T-helper 2 cell (primary cell): ENCODE data around the gene AEN.

ENCODE experiments used
- DNase-seq, 5 experiments: peaks; one replicate each; pipeline versions ENCODE4 v3.0.0 to v3.0.0-alpha.2; 2012 to 2022

Gene AEN

DNA sequence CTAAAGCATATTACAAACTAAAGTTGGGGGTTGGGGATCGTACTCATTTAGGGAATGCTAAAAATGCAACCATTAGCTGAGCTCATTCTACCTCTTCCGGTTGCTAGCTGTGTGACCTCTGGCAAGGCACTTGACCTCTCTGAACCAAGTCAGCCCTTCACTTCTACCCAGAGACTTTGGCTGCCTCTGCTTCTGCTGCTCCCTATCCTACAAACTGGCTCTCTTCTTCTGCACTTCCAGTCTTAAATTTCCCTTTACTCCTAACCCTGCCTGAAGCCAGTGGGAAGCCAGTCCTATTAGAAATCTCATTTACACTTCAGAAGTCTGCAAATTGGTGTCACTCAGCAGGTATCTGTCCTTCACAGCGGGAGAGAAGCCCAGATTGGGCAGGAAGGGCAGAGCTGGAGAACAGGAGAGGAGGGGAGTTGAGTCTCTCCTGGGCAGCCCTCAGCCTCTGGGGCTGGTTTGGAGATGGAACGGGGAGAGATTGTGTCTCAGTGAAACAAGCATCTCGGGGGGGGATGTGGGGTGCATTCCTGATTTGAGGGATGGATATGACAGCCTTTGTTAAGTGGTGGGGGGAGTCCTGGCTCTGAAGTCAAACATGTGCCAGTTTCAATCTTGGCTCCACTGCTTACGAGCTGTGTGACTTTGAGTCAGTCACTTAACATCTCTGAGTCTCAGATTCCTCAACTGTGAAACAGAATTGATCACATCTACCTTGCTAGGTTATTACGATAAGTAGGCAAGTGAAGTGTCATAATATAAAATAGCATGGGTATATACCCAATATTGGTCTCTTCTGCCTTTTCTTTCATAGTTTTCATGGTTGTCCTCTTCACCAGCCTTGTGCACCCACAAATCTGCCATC, 7.8 kb upstream of the AEN start:
- DNase-seq = no peak

DNA sequence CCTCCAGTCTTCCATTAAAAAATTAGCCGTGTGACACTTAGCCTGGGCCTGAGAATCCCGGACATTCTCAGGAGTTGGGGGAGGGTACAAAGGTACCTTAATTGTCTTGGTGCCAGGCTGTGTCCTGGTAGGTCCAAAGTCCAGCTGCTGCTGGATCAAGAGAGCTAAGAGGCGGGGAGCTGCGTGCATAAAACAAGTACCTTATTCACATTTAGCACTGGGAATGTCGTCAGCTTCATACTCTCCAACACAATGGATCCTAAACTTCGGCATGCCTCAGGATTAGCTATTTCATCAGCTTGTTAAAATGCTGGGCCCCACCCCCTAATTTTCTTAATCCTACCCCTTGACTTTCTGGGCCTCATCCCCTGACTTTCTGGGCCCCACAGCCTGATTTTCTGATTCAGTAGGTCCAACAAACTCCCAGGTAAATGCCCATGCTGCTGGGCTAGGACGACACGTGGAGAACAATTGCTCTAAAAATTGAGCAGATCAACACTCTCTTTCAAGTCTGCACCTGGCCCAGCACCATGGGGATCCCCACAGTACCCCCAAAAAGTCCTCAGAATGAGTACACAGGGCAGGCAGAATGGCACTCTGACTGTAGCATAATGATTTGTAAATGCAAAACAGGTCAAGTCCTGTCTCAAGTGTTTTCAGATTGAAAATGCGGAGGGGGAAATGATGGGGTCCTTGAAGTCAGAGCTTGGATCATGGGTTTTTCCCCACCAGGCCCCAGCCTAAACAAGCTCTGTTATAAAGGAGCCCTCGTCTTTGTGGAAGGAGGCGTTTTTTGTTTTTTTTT, 5.6 kb upstream of the AEN start:
- DNase-seq = no peak

DNA sequence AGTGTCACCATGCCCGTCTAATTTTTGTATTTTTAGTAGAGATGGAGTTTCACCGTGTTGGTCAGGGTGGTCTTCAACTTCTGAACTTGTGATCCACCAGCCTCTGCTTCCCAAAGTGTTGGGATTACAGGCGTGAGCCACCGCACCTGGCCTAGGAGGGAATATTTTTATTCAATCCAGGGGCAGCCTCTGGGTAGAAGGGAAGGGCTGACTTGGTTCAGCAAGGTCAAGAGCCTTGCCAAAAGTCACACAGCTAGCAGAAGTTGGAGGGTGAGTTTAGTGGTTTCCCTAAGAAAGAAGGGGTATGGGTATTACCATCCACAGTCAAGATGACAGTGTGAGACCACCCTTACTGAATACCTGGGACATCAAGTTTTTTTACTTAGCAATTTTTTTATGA, 4.9 kb upstream of the AEN start:
- no peak for DNase-seq

DNA sequence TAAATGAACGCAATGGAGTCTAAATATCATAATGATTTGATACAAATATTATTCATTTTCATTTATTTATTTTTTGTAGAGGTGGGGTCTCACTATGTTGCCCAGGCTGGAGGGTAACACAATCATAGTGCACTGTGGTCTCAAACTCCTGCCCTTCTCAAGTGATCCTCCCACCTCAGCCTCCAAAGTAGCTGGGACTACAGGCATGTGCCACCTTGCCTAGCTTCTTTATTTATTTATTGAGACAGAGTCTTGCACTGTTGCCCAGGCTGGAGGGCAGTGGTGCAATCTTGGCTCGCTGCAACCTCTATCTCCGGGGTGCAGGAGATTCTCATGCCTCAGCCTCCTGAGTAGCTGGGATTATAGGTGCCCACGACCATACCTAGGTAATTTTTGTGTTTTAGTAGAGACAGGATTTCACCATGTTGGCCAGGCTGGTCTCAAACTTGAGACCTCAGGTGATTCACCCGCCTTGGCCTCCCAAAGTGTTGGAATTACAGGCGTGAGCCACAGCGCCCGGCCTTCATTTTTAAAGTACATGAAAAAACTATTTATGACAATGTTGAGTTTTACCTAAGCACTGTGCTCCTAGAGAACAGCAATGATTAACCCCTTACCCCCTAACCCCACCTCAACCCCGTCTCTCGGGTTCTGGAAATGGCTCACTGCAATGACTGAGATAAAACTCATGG, 4.0 kb upstream of the AEN start:
- no peak for DNase-seq

DNA sequence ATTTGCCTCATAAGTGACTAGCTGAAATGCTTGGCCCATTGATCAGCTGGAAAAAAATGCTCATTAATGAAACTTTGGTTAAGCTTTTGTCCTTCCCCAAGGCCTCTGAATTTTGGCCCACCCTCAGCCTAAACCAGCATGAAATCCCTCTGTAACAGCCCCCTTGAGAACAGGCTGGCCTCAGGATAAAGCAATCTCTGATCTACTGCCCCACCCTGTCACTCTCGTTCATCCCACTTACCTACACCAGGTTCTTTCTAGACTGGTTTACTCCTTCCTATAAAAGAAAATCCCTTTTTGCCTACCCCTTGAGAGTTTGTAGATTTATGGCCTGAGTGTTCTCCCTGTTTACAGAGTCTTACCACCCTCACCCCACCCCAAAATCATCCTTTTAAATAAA, 3.4 kb upstream of the AEN start:
- DNase-seq = no peak

DNA sequence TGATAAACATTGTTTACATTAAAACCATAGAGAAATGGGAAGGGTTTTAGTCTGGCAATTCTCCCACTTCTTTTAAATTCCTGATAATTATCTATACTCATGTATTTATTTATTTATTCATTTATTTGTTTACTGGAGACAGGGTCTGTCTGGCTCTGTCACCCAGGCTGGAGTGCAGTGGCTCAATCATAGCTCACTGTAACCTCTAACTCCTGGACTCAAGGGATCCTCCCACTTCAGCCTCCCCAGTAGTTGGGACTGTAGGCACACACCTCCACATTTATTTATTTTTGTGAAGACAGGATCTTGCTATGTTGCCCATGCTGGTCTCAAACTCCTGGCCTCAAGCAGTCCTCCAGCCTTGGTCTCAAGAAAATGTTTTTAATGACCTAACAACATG, 2.5 kb upstream of the AEN start:
- DNase-seq = no peak

DNA sequence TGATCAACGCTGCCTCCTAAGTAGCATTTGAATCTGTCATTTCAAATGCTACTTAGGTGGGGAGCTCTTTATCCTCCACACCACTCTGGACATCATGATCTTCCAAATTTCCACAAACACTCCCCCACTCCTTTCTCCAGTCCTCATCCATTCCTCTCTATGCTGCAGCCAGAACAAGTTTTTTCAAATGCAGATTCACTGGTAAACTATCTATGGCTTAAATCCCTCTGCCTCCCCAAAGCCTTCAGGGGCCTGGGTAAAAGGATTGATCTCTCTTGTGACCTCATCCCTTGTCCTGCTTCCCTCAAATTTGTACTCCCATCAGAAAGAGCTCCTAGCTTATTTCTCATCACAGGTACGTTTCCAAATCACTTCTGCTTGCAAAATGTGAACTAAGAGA, 1.3 kb upstream of the AEN start:
- DNase-seq = no peak

DNA sequence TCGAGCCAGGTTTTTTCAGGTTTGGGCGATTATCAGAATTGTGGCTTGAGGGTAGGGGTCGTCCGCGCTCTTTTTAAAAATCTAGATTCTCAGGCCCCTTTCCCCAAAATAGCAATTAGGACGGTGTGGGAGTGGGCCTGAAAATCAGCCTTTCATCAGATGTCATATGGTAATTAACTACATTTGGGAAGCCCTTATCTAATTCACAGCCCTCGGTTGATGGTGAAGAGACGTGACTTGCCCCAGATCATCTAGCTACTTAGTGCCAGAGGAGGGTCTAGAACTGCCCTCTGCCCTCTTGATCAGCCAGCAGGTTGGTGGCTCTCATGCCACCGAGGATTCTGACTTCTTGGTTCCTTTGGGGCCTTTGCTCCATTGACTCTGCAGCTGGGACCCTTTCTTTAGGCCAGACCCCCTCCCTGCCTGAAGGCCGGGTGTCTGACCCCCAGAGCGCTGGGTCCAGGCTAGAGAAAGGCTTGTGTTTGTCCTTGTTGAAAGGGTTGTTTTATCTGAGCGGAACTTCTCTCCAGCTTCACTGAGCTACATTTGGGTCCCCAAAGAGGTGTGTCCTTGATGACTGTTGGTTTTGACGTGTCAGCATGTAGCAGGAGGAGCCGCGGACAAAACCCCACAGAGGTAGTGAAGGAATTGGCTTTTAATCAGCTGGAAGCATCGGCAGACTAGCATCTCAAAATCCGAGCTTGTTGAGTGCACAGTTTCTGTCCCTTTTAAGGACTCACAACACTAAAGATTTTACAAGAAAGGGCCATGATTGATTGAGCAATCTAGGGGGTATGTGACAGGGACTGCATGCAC, 857 bp downstream of the AEN start:
- DNase-seq = peak in 3 of 5 experiments; percentile 39 to 88 (median 49)

DNA sequence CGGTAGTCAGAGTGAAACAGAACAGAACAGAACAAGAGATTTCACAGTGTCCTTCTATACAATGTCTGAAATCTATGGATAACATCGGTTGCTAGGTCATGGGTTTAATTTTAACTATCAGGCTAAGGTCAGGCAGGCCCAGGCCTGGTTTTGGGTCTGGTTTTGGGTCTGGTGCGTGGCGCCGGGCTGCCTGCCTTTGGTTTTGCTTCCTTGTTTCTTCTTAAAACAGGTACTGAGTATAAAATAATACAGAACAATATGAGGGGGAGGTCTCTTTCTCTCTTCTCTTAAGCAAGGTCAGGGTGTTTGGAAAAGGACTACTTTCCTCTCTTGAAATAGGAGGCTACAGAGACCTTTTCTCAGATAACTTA, 1.4 kb downstream of the AEN start:
- no peak for DNase-seq

DNA sequence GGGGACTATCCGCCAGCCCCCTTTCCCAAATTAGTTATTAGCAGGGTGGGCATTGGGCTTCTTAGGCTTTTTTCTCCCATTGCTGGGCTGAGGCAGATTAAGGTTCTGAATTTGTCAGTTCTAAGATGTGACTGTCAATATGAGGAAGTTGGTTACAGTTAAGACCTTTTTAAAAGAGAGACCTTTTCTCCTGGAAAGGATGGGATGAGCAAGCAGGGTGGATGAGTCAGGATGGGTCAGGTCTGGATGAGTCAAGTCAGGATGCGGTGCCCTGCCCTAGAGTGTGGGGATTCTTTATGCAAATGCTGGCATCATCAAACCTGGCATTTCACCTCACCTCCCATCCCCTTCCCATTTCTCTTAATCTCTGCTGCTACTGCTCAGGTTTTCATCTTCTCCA, 1.9 kb downstream of the AEN start:
- peak in 2 of 5 experiments; percentile 37 to 47 for DNase-seq

DNA sequence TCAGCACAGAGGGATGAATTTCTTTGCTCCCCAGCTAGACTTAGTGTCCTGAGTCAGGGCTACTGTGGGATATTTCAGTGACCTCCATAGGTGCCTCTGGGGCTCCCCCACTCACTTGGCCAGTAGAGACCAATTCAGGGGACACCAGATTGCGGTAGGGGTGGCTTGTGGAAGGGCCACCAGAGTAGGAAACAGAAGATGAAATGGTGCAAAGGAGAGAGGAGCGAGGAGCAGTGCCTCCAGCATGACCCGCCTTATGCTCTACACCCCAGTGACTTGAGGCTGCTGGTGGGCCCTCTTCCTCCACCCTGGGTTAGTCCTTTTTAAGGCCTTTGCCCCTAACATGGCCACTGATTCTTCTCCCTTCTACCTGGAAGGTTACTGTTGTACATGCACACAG, 2.5 kb downstream of the AEN start:
- DNase-seq = no peak

DNA sequence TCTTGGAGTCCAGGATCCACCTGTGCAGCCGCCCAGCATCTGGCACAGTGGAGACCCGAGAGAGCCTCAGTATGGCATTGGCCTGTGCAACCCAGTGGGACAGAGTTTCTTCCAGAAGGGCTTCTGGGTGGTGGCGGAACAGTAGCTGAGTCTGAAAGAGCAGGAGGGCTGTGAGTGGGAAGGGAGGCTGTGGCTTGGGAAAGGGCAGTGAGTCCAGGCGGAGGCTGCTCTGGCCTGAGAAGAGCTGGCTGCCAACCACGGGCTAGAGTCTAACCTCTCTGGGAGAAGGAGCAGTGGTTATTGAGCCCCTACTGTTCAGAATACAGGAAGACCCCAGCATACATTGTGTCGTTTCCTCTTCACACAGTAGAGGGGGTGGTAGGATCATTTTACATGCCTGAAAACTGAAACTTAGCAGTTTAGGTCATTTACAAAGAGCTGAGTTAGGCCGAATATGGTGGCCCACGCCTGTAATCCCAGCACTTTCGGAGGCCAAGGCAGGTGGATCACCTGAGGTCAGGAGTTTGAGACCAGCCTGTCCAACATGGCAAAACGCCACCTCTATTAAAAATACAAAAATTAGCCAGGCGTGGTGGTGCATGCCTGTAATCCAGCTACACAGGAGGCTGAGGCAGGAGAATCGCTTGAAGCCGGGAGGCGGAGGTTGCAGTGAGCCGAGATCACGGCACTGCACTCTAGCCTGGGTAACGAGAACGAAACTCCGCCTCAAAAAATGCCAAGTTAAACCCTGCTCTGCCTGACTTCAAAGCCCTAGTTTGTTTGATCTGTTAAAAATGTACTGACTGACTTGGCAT, 3.2 kb downstream of the AEN start:
- peak in 3 of 5 experiments; percentile 37 to 77 (median 61) for DNase-seq

DNA sequence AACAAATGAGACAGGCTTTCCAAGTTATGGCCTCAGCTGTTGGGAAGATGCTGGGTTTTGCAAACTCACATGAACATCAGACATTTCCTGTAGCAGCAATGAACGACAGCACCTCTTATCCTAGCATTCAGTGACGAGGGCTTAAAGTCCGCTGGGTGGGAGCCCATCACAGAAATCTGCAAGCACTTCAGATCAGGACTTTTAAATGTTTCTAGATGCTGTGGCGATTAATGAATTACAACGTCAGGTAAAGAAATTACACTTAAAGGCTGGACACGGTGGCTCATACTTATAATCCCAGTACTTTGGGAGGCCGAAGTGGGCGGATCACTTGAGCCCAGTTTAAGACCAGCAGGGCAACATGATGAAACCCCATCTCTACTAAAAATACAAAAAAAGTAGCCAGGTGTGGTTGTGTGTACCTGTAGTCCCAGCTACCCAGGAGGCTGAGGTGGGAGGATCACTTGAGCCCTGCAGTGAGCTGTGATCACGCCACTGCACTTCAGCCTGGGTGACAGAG, 3.9 kb downstream of the AEN start:
- no peak for DNase-seq

DNA sequence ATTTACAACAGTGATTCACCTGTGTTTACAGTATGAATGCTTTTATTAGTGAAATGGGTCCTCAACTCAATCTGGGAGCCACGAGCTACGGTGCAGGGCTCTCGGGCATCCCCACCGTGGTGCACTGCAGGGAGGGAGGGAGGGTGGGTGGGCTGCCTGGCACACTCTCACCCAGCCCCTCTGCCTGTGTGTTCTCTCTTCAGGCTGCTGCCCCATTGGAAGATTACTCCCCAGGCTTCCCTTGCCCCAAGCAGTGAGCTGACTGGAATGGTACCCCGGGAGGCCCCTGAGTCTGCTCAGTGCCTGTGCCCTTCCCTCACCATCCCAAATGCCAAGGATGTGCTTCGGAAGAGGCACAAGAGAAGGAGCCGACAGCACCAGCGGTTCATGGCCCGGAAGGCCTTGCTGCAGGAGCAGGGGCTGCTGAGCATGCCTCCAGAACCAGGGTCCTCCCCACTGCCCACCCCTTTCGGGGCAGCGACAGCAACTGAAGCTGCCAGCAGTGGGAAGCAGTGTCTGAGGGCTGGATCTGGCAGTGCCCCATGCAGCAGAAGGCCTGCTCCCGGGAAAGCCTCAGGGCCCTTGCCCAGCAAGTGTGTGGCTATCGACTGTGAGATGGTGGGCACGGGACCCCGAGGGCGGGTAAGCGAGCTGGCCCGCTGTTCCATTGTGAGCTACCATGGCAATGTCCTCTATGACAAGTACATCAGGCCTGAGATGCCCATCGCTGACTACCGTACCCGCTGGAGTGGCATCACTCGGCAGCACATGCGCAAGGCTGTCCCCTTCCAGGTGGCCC, 5.0 kb downstream of the AEN start:
- no peak for DNase-seq

DNA sequence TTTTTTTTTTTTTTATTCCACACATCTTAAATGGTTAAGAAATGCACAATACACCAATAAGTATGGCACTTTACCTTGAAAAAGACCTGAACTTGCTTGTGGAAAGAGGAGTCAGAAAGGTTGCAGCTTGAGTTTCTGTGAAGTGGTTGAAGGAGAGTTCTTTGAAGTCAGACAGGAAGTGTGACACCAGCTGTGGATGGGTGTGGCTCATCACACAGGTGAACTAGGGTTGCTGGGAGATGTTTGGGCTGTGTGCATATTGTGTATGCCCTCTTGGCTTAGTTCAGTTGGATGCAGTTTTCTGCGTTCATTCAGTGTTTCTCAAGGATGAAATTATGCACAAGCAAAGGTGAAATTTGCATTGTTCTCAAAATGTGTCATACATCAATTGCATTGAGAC, 6.3 kb downstream of the AEN start:
- peak in 4 of 5 experiments; percentile 39 to 92 (median 74) for DNase-seq

DNA sequence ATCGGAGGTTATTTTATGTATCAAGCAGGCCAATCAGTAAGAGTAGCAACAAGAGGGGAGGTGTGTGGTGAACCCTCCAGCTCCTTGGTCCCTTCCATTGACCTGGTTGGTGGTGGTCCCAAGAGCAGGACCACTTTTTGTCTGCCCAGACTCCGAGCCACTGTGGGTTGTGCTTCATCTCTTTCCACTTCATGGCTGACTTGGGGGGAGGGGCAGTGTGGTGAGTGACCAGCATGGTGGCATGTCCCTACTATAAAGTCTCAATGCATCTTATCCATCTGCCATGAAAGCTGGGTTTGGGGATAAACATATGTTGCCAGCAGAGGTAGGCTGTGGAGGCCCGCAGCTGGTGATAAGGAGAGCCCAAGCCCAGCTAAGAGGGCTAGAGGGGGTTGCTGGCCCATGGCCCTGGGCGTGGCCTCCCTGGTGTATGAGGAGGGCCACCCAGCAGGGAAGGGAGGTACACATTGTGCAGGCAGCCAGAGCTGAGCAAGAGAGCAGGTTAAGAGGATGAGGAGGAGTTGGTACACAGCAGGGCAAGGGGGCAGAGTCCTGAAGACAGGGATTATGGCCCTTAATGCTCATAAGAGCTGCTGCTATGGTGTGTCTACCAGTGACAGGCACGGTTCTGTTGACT, 7.0 kb downstream of the AEN start:
- no peak for DNase-seq

DNA sequence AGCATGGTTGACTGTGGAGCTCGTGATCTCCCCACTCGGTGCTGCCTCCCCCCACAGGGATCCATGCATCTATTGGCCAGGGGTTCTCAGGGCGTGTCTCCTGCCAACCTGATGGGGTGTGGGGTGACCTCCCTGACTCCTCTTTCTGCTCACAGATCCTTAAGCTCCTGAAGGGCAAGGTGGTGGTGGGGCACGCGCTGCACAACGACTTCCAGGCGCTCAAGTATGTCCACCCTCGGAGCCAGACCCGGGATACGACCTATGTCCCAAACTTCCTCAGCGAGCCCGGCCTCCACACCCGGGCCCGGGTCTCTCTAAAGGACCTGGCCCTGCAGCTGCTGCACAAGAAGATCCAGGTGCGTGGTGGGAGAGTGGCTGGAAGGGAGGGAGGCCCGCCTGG, 7.9 kb downstream of the AEN start:
- DNase-seq = no peak

DNA sequence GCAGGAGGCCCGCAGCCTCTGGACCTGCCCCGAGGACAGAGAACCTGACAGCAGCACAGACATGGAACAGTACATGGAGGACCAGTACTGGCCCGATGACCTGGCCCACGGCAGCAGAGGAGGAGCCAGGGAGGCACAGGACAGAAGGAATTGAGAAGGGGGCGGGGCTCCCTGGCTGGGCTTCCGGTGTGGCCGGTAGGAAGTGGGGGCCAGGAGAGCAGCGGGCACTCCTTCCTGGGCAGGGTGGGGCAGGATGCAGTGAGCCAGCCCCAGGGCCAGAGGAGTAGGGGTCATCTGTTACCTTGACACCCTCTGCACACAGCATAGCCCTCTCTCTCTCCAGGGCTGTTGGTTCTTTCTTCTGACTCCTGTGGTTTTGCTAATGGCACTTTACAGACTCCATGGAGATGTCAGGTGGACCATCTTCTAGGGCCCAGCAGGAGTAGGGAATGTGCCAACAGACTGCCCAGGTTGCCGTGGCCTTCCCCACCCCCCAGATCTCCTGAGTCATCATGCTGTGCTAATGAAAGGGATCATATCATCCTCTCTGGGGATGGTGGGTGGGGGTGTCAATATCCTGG, 9.1 kb downstream of the AEN start:
- DNase-seq = peak in 1 of 5 experiments; percentile 64

DNA sequence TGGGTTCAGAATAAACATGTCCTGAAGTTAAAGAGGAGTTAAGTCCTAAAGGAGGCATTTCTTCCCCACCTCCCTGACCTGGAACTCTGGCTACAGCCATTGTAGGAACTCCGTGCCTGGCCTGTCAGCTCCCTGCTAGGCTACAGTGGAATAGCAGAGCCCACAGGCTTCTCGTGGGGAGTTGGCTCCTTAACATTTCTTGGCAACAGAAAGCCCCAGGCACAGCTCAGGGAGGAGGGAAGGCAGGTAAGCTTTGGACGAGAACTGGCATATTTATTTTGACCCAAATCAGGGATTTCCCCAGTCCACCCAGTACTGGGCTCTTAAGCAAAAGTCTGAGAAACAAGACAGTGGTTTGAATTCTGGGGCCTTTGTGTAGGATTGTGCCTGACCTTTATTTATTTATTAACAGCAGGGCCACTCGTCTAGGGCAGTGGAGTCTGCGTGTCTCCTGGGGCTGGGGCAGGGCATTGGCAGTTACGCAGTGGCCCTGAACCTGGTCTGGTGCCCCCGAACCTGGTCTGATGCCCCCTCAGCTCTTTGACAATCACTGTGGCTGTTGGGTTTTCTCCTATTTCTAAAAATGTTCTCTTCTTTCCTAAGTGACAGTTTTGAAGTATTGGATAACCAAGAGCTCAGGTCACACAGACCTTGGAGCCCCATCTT, 9.8 kb downstream of the AEN start:
- no peak for DNase-seq
